ENCODE results near the gene FIGNL1. TPM values are rescaled to one million over a fixed set of nuclear protein-coding genes. Genes with fewer than 3 reads are reported as not detected.

Gene FIGNL1, protein sequence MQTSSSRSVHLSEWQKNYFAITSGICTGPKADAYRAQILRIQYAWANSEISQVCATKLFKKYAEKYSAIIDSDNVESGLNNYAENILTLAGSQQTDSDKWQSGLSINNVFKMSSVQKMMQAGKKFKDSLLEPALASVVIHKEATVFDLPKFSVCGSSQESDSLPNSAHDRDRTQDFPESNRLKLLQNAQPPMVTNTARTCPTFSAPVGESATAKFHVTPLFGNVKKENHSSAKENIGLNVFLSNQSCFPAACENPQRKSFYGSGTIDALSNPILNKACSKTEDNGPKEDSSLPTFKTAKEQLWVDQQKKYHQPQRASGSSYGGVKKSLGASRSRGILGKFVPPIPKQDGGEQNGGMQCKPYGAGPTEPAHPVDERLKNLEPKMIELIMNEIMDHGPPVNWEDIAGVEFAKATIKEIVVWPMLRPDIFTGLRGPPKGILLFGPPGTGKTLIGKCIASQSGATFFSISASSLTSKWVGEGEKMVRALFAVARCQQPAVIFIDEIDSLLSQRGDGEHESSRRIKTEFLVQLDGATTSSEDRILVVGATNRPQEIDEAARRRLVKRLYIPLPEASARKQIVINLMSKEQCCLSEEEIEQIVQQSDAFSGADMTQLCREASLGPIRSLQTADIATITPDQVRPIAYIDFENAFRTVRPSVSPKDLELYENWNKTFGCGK
- total RNA-seq, result 18.7 and 29.9 TPM in 2 replicates

DNA sequence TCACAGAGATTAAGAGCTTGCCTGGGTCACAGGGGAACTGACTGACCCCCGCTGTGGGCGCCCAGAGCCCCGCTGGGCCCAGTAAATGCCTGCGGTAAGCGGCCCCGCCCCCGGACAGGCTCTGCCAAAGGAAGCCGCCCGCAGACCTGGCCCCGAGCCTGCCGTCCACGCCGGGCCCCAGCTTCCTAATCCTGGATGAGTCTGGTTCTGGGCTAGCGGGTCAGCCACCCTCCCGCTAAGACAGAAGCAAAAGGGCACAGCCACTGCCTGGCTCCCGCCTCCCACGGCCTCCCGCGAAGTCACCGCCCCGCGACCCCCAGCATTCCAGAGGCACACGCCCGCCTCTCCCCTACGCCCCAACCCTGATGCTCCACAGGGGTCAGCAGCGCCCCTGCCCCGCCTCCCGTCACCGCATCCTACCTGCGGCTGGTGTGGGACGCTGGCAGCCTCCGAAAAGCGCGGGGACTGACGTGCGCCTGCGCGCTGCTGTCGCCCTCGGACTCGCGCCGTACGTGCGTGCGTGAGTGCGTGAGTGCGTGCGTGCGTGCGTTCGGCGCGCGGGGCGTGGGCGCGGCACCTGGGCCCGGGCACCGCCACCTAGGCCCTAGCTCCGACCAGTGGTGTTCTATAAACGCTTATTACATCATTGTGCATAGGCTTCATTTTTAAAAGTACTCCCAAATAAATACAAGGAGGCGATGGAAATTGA is at the start of gene FIGNL1:
Gene FIGNL1 (minus strand): TSS at position 470 of the 709 bp plus-strand sequence. CDS start 3,063 bp downstream, outside the sequence.

Other genes starting within 250 kb of the FIGNL1 start
- not detected in 2 replicates for gene IKZF1, start 145.6 kb downstream of the FIGNL1 start, total RNA-seq
- not detected in 2 replicates for gene DDC, start 115.1 kb upstream of the FIGNL1 start, total RNA-seq

Data from endothelial cell of coronary artery (primary cell).